Trophoblast cell (in vitro differentiated cells and primary cell): ENCODE results near the gene RS1.

Experiments
- DNase-seq, 2 donors: peaks; one replicate each; pipeline ENCODE4 v3.0.0-alpha.2; 2016
- H2AFZ ChIP-seq: 2 replicates; pipeline ENCODE4 v1.6.1; 2013; ENCODE audit warnings: low read length, moderate library complexity, mild to moderate bottlenecking; ENCODE audit not compliant: insufficient read depth, poor library complexity
- H2AK5ac ChIP-seq: 2 replicates; pipeline ENCODE4 v1.6.1; 2013; ENCODE audit warnings: mild to moderate bottlenecking, low read length
- H2BK120ac ChIP-seq: 2 replicates; pipeline ENCODE4 v1.6.1; 2013; ENCODE audit warnings: low read length, mild to moderate bottlenecking, moderate library complexity; ENCODE audit not compliant: insufficient read depth, poor library complexity
- H2BK12ac ChIP-seq: 2 replicates; pipeline ENCODE4 v1.6.1; 2013; ENCODE audit warnings: mild to moderate bottlenecking, low read length, moderate library complexity
- H2BK5ac ChIP-seq: 2 replicates; pipeline ENCODE4 v1.6.1; 2013; ENCODE audit warnings: low read length, low read depth, moderate library complexity, mild to moderate bottlenecking; ENCODE audit not compliant: poor library complexity
- H3K14ac ChIP-seq: 2 replicates; pipeline ENCODE4 v1.6.1; 2013; ENCODE audit warnings: mild to moderate bottlenecking, low read length
- H3K18ac ChIP-seq: 2 replicates; pipeline ENCODE4 v1.6.1; 2013; ENCODE audit warnings: mild to moderate bottlenecking, low read length
- H3K23ac ChIP-seq: 2 replicates; pipeline ENCODE4 v1.6.1; 2013; ENCODE audit warnings: low read length
- H3K27ac ChIP-seq: 2 replicates; pipeline ENCODE4 v1.5.1; 2013; ENCODE audit warnings: low read depth, mild to moderate bottlenecking, inconsistent platforms, low read length, moderate library complexity
- H3K27me3 ChIP-seq: 2 replicates; pipeline ENCODE4 v1.6.1; 2013; ENCODE audit warnings: inconsistent platforms, mild to moderate bottlenecking, low read length, moderate library complexity; ENCODE audit not compliant: insufficient read depth
- H3K36me3 ChIP-seq, 2 experiments: 1 replicate in 1 of 2; 2 replicates in 1 of 2; pipeline ENCODE4 v1.6.1; 2013; ENCODE audit warnings: low read length in 2 of 2, mild to moderate bottlenecking in 2 of 2, moderate library complexity in 1 of 2; ENCODE audit not compliant: insufficient read depth in 2 of 2, control insufficient read depth in 1 of 2
- H3K4ac ChIP-seq: 2 replicates; pipeline ENCODE4 v1.6.1; 2013; ENCODE audit warnings: low read depth, mild to moderate bottlenecking, low read length, moderate library complexity
- H3K4me1 ChIP-seq, 2 experiments: 1 replicate in 1 of 2; 2 replicates in 1 of 2; pipeline ENCODE4 v1.6.1; 2013; ENCODE audit warnings: low read length in 2 of 2, mild to moderate bottlenecking in 2 of 2, moderate library complexity in 1 of 2; ENCODE audit not compliant: insufficient read depth in 2 of 2, control insufficient read depth in 1 of 2
- H3K4me2 ChIP-seq: 2 replicates; pipeline ENCODE4 v1.6.1; 2013; ENCODE audit warnings: inconsistent platforms, mild to moderate bottlenecking, low read length, moderate library complexity
- H3K4me3 ChIP-seq: 2 replicates; pipeline ENCODE4 v1.5.1; 2013; ENCODE audit warnings: mild to moderate bottlenecking, low read depth, low read length, inconsistent platforms
- H3K79me1 ChIP-seq: one replicate; pipeline ENCODE4 v1.6.1; 2013; ENCODE audit warnings: low read length
- H3K79me2 ChIP-seq: 2 replicates; pipeline ENCODE4 v1.6.1; 2013; ENCODE audit warnings: low read length, mild to moderate bottlenecking; ENCODE audit not compliant: control insufficient read depth, insufficient read depth, poor library complexity
- H3K9ac ChIP-seq: 2 replicates; pipeline ENCODE4 v1.6.1; 2013; ENCODE audit warnings: mild to moderate bottlenecking, low read length
- H3K9me3 ChIP-seq: 2 replicates; pipeline ENCODE4 v1.6.1; 2013; ENCODE audit warnings: low read depth, mild to moderate bottlenecking, control low read depth, inconsistent platforms, low read length; ENCODE audit not compliant: insufficient read depth
- H4K12ac ChIP-seq: 2 replicates; pipeline ENCODE4 v1.6.1; 2013; ENCODE audit warnings: low read depth, mild to moderate bottlenecking, low read length, moderate library complexity
- H4K8ac ChIP-seq: 2 replicates; pipeline ENCODE4 v1.6.1; 2013; ENCODE audit warnings: low read depth, mild to moderate bottlenecking, low read length, moderate library complexity
- H4K91ac ChIP-seq: one replicate; pipeline ENCODE4 v1.6.1; 2013; ENCODE audit warnings: low read depth, mild to moderate bottlenecking, low read length, moderate library complexity
- WGBS: extraction: QIAGEN DNeasy Blood & Tissue Kit; methylation state at CpG from one replicate; pipeline ENCODE4 v1.1.7; 2013; ENCODE audit warnings: missing lambda C conversion rate; ENCODE audit not compliant: insufficient read length, insufficient coverage; ENCODE audit errors: extremely low coverage; 5-methylcytosine and 5-hydroxymethylcytosine counted together

Gene RS1

GRCh38 chrX:18591834-18592233, 80.1 kb downstream of the RS1 start:
- H3K36me3 ChIP-seq = no peaks in the 10 kb centered on the region
- H3K9ac ChIP-seq = no peak overlapping the region
- H2BK120ac ChIP-seq = no peak overlapping the region
- H2AFZ ChIP-seq = no peak overlapping the region
- no peak overlapping the region for H3K4ac ChIP-seq
- H3K79me1 ChIP-seq = no peaks in the 10 kb centered on the region
- H4K91ac ChIP-seq = no peak overlapping the region
- no peak for DNase-seq
- H4K12ac ChIP-seq = no peak overlapping the region
- no peak overlapping the region for H3K4me2 ChIP-seq
- H3K27me3 ChIP-seq = no peaks in the 10 kb centered on the region
- H3K27ac ChIP-seq = no peak overlapping the region
- H3K4me1 ChIP-seq = no peaks in the 10 kb centered on the region
- H3K79me2 ChIP-seq = no peaks in the 10 kb centered on the region
- no peak overlapping the region for H4K8ac ChIP-seq
- H2AK5ac ChIP-seq = no peak overlapping the region
- no peak overlapping the region for H3K4me3 ChIP-seq
- H3K23ac ChIP-seq = no peak overlapping the region
- H2BK5ac ChIP-seq = no peak overlapping the region
- no CpG with 5 or more reads among the region's 2 CpGs for WGBS
- no peak overlapping the region for H3K14ac ChIP-seq
- no peaks in the 10 kb centered on the region for H3K9me3 ChIP-seq
- H3K18ac ChIP-seq = no peak overlapping the region
- no peak overlapping the region for H2BK12ac ChIP-seq
